Esophagus muscularis mucosa (tissue), 4 donors: ENCODE data around the gene ZBTB37. TPM values are rescaled to one million over a fixed set of nuclear protein-coding genes. Genes with fewer than 3 reads are reported as not detected.

Experiments
- DNase-seq: peaks from one replicate; pipeline ENCODE4 v3.0.0-alpha.2; 2017; ENCODE audit errors: extremely low spot score
- H3K27ac ChIP-seq, 4 donors: fragments of 200-600 bp; sonication (generic); replicated peaks in 1 of 4; 1 replicate in 3 of 4; 2 replicates in 1 of 4; pipeline ENCODE4 v1.5.1; 2016 to 2019; ENCODE audit warnings: mild to moderate bottlenecking in 1 of 4
- H3K27me3 ChIP-seq, 4 donors: fragments of 200-600 bp; sonication (generic); one replicate each; pipeline versions ENCODE4 v1.5.1 to v1.6.0; 2016 to 2019
- H3K36me3 ChIP-seq, 4 donors: fragments of 200-600 bp; sonication (generic); one replicate each; pipeline ENCODE4 v1.5.1; 2016 to 2019
- H3K4me1 ChIP-seq, 4 donors: fragments of 200-600 bp; sonication (generic); one replicate each; pipeline ENCODE4 v1.5.1; 2016 to 2019
- H3K4me3 ChIP-seq, 4 donors: fragments of 200-600 bp; sonication (generic); 1 replicate in 2 of 4; 2 replicates in 2 of 4; pipeline ENCODE4 v1.5.1; 2016 to 2019; ENCODE audit warnings: mild to moderate bottlenecking in 4 of 4, moderate library complexity in 1 of 4
- H3K9me3 ChIP-seq, 4 donors: fragments of 200-600 bp; sonication (generic); 1 replicate in 3 of 4; 2 replicates in 1 of 4; pipeline ENCODE4 v1.5.1; 2016 to 2019
- EP300 ChIP-seq: sonication (generic); formaldehyde crosslinking; IDR thresholded peaks from one replicate; pipeline ENCODE4 v1.6.1; 2017; ENCODE audit warnings: antibody characterized with exemption
- POLR2A ChIP-seq: fragments of 450-650 bp; IDR thresholded peaks from one replicate; pipeline ENCODE4 v1.6.1; 2017; ENCODE audit warnings: antibody characterized with exemption, moderate library complexity, mild to moderate bottlenecking, low read depth
- POLR2AphosphoS5 ChIP-seq, 2 donors: sonication (generic); formaldehyde crosslinking; IDR thresholded peaks; one replicate each; pipeline ENCODE4 v1.6.1; 2017; ENCODE audit warnings: antibody characterized with exemption in 2 of 2
- WGBS: methylation state at CpG from one replicate; pipeline ENCODE4 v1.1.5; 2018; 5-methylcytosine and 5-hydroxymethylcytosine counted together
- intact Hi-C: fragments of 100-400 bp; cut with DNase I; formaldehyde crosslinking; loops from one replicate; pipeline ENCODE4 v1.15.1; 2023
- total RNA-seq, 4 donors: library from RNA; depleted of rRNA; stranded (reverse); fragments of >200 nt; gene quantifications; one replicate each; pipeline versions ENCODE4 v1.1.0 to v1.2.1, GENCODE V29; 2016
- TF ChIP-seq, protein P1 (sequence below), 3 experiments: fragments of 200-600 bp in 2 of 3; fragments of 450-650 bp in 1 of 3; sonication (generic) in 2 of 3; IDR thresholded peaks; one replicate each; pipeline ENCODE4 v1.5.1; 2017 to 2019; ENCODE audit warnings: antibody characterized with exemption in 3 of 3, mild to moderate bottlenecking in 2 of 3, moderate library complexity in 1 of 3

Gene ZBTB37
- total RNA-seq, 4 donors from 2014 or later: 6.1 to 9.3 (median 7.0) TPM

- Histone ChIP-seq H3K4me1 (peaks cover 25 to 60% (median 53%) of the 10 kb centered on the region in 4 donors), H3K4me3 (peak overlapping the region; percentile 92 to 99 (median 96)), H3K9me3 (no peaks in the 10 kb centered on the region), H3K27ac (peak overlapping the region; percentile 92 to 99 (median 97)), H3K36me3 (peaks cover 18 to 60% (median 28%) of the 10 kb centered on the region in 4 donors), H3K27me3 (no peaks in the 10 kb centered on the region)
- intact Hi-C loops: loop anchor here (5.0 kb wide), 2 partner anchors 153 to 437 kb away; partner anchors contain the start of gene RC3H1
- no peak for TF ChIP-seq POLR2A
- WGBS: 8% methylated on average over 5 of the region's 5 CpGs
- no peak for DNase-seq
These were observed 810 bp downstream of the ZBTB37 start for GRCh38 chr1:173869021-173869359.

- TF ChIP-seq POLR2AphosphoS5 (IDR thresholded peaks at IDR 0.05) (peak in 1 of 2 donors; percentile 27), EP300 (no peak)
- TF ChIP-seq, protein P1, sequence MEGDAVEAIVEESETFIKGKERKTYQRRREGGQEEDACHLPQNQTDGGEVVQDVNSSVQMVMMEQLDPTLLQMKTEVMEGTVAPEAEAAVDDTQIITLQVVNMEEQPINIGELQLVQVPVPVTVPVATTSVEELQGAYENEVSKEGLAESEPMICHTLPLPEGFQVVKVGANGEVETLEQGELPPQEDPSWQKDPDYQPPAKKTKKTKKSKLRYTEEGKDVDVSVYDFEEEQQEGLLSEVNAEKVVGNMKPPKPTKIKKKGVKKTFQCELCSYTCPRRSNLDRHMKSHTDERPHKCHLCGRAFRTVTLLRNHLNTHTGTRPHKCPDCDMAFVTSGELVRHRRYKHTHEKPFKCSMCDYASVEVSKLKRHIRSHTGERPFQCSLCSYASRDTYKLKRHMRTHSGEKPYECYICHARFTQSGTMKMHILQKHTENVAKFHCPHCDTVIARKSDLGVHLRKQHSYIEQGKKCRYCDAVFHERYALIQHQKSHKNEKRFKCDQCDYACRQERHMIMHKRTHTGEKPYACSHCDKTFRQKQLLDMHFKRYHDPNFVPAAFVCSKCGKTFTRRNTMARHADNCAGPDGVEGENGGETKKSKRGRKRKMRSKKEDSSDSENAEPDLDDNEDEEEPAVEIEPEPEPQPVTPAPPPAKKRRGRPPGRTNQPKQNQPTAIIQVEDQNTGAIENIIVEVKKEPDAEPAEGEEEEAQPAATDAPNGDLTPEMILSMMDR (IDR thresholded peaks at IDR 0.05): no peak
- H3K27me3 ChIP-seq: no peaks in the 10 kb centered on the region
- intact Hi-C loops: loop anchor here (10.0 kb wide), 1 partner anchor 84 kb away; no protein-coding TSS in a partner anchor
These were observed 2.3 kb downstream of the ZBTB37 start for GRCh38 chr1:173870252-173871075.

DNA sequence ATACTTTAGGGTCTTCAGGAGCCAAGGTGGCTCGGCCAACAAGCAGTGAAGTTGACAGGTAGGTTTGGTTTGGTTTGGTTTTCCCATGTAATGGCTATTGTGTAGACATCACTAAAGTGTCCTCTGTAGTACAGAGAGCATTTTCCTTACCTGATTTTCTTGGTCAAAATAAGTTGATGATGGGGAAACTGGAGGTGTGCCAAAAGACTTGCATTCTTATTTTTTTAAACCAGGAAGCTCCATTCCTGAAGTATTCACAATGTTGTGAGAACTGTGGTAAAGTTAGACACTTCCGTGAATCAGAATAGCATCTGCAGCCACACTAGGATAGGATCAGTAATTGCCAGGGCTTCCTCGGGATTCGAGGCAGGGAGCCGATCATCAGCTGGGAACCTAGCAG lies 2.9 kb downstream of the ZBTB37 start:
- Histone ChIP-seq H3K27me3 (no peaks in the 10 kb centered on the region), H3K4me1 (peaks cover 20 to 45% (median 35%) of the 10 kb centered on the region in 4 donors), H3K9me3 (no peaks in the 10 kb centered on the region), H3K36me3 (peaks cover 0 to 60% (median 21%) of the 10 kb centered on the region in 4 donors), H3K27ac (peak overlapping the region in 1 of 4 donors; percentile 5), H3K4me3 (no peak overlapping the region)
- TF ChIP-seq, protein P1 (IDR thresholded peaks at IDR 0.05): no peak
- TF ChIP-seq EP300: no peak
- TF ChIP-seq POLR2A: no peak
- no peak for TF ChIP-seq POLR2AphosphoS5 (IDR thresholded peaks at IDR 0.05)
- DNase-seq: no peak
- intact Hi-C loops: loop anchor here (10.0 kb wide), 1 partner anchor 84 kb away; no protein-coding TSS in a partner anchor
- WGBS: 81% methylated on average over 5 of the region's 5 CpGs

More at GRCh38 chr1:173870252-173871075, 2.3 kb downstream of the ZBTB37 start:
- 77% methylated on average over 15 of the region's 15 CpGs for WGBS
- H3K9me3 ChIP-seq: no peaks in the 10 kb centered on the region
- H3K4me3 ChIP-seq: no peak overlapping the region
- peaks cover 3 to 60% (median 20%) of the 10 kb centered on the region in 4 donors for H3K36me3 ChIP-seq
- DNase-seq: no peak
- H3K27ac ChIP-seq: peak overlapping the region in 2 of 4 donors; percentile 0 to 98
- peaks cover 25 to 52% (median 41%) of the 10 kb centered on the region in 4 donors for H3K4me1 ChIP-seq

DNA sequence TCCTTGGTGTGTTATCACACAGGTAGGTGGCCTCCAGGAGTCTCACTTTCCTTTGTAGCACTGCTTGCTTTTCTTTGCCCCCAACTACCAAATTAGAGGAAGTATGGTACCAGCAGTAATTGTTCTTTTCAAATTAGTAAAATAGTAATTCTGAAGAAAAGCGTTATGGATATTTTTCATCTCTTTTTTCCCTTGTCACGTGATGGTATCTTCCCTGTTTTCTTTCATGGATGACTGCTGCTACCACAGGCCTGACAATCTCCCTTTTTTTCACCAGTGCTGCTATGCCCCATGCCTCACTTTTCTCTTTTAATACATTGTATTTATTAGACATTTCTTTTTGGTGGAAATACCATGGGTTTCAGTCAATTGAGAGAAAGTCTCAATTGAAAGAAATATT lies 3.3 kb downstream of the ZBTB37 start:
- Histone ChIP-seq H3K27ac (peak overlapping the region in 1 of 4 donors; percentile 5), H3K4me1 (peaks cover 18 to 41% (median 31%) of the 10 kb centered on the region in 4 donors), H3K36me3 (peaks cover 3 to 60% (median 22%) of the 10 kb centered on the region in 4 donors), H3K27me3 (no peaks in the 10 kb centered on the region), H3K9me3 (no peaks in the 10 kb centered on the region), H3K4me3 (no peak overlapping the region)
- WGBS: 41% methylated on average over 2 of the region's 2 CpGs
- TF ChIP-seq POLR2A (no peak), POLR2AphosphoS5 (IDR thresholded peaks at IDR 0.05) (no peak), EP300 (no peak)
- TF ChIP-seq, protein P1 (IDR thresholded peaks at IDR 0.05): no peak
- DNase-seq: no peak
- intact Hi-C loops: loop anchor here (10.0 kb wide), 1 partner anchor 83 kb away; no protein-coding TSS in a partner anchor

DNA sequence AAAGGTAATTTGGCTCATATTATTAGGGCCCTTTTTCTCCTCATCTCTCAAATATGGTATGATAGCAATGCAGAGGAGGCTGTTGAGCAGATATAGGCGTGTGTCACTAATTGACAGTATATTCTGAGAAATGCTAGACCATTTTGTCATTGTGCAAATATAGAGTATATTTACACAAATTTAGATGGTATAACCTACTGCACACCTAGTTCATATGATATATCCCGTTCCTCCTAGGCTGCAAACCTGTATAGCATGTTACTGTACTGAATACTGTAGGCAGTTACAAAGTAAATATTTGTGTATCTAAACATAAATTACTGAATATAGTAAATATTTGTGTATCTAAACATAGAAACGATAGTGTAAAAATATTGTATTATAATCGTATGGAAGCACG lies 8.6 kb downstream of the ZBTB37 start:
- H3K4me1 ChIP-seq: peaks cover 0 to 1% (median 0%) of the 10 kb centered on the region in 4 donors
- no peak overlapping the region for H3K27ac ChIP-seq
- H3K27me3 ChIP-seq: no peaks in the 10 kb centered on the region
- H3K36me3 ChIP-seq: peaks cover 7 to 77% (median 43%) of the 10 kb centered on the region in 4 donors
- no peak for DNase-seq
- intact Hi-C loops: loop anchor here (10.0 kb wide), 1 partner anchor 78 kb away; no protein-coding TSS in a partner anchor
- 97% methylated on average over 5 of the region's 5 CpGs for WGBS
- TF ChIP-seq, protein P1 (IDR thresholded peaks at IDR 0.05): no peak
- no peak for TF ChIP-seq POLR2A
- TF ChIP-seq POLR2AphosphoS5 (IDR thresholded peaks at IDR 0.05): no peak
- no peak for TF ChIP-seq EP300
- no peak overlapping the region for H3K4me3 ChIP-seq
- no peaks in the 10 kb centered on the region for H3K9me3 ChIP-seq
